Measurements from ENCODE around the gene HNMT.
"Not testable (repeated sequence)": the region's sequence is repeated elsewhere in the genome, so short reads cannot be mapped to it uniquely, and the experiment has no call there.

Gene HNMT

DNA sequence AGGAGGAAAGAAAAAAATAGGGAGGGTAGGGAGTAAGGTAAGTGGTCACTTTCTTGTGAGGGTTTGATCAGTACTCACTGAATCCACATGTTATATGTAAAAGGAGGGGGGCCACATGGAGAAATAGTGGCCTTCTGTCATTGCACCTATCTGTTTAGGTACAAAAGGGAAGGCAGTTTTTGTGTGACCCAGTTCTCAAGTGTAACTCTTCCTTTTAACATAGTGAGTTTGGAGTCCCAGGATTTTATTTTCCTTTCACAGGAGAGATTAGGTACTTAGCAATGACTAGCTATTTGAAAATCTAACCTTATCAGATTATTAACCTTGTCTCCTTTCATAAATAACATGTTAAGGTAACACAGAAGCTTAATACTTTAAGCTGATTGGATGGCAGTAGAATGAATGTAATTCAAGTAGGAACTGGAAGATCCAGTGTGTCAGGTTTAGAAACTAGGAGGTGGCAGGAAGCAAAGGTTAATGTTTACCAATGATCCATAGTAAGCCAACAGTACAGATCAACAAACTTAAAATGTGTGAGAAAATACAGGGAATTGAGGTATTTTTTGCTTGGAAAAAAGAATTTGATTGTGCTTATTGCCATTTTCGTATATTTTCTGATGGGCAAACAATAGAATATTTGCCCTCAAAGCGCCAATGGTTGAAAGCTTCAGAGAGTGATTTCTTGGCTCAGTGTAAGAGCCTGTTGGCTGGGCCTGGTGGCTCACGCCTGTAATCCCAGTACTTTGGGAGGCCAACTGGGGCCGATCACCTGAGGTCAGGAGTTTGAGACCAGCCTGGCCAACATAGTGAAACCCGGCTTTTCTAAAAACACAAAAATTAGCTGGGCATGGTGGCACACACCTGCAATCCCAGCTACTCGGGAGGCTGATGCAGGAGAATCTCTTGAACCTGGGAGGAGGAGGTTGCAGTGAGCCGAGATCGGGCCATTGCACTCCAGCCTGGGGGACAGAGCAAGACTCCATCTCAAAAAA is 11.3 kb downstream of the HNMT start:
- DNase-seq (ENCODE audit: low spot score), result no peak

DNA sequence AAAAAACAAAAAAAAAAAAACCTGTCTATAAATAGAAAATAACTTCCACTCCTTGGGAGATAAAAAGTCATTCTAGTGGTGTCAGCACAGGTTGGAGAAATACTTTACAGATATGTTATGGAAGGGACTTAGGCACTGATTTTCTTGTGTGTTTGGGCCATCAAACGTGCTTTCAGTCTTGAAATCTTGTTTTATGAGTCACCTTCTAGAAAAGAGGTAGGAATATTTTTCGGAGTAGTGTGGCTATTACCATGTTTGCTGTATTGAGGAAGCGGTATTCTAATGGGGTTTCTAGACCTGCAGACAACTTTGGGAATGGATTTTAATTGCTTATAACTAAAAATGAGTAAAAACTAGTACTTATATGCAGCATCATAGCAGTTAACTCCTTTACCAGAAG is 12.0 kb downstream of the HNMT start:
- DNase-seq (ENCODE audit: low spot score), result no peak

DNA sequence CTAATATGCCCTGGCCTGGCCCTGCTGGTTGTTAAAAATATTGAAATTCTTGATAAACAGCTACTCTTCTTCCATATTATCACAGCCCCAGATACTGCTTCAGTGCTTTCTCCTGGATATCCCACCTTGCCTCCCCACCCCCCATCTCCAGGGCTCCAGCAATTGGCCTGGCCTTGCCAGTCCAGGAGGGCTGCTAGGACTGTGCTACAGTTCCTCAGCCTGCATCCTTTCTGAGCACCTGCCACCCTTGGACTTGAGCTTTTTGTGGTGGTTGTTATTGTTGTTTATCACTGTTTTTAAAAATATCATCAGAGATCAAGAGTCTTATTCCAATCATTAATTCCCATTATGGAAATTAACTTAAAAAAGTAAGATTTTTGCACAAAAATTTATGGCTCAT is 13.5 kb downstream of the HNMT start:
- no peak for DNase-seq (ENCODE audit: low spot score)

- no peak for DNase-seq (ENCODE audit: low spot score)
Observed at GRCh38 chr2:137980459-137980858, 16.2 kb downstream of the HNMT start.

GRCh38 chr2:137981112-137981656 is 16.9 kb downstream of the HNMT start:
- no peak for DNase-seq (ENCODE audit: low spot score)

- DNase-seq (ENCODE audit: low spot score), result no peak
Observed at GRCh38 chr2:137983581-137983980, 19.3 kb downstream of the HNMT start.

DNA sequence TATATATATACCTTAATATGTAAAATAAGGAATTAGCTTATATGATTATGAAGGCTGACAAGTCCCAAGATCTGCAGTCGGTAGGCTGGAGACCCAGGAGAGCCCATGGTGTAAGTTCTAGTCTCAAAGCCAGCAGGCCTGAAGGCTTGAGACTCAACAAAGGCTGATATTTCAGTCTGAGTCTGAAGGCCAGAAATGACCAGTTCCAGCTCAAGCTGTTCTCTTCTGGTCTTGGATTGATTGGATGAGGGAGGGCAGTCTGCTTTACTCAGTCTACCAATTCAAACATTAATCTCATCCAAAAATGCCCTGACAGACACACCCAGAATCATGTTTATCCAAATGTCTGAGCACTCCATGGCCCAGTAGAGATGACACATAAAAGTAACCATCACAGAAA is 22.0 kb downstream of the HNMT start:
- no peak for DNase-seq (ENCODE audit: low spot score)

GRCh38 chr2:137987011-137987410 is 22.7 kb downstream of the HNMT start:
- DNase-seq (ENCODE audit: low spot score), result no peak

- no peak for DNase-seq (ENCODE audit: low spot score)
Observed at GRCh38 chr2:137991078-137991477, 26.8 kb downstream of the HNMT start.

DNA sequence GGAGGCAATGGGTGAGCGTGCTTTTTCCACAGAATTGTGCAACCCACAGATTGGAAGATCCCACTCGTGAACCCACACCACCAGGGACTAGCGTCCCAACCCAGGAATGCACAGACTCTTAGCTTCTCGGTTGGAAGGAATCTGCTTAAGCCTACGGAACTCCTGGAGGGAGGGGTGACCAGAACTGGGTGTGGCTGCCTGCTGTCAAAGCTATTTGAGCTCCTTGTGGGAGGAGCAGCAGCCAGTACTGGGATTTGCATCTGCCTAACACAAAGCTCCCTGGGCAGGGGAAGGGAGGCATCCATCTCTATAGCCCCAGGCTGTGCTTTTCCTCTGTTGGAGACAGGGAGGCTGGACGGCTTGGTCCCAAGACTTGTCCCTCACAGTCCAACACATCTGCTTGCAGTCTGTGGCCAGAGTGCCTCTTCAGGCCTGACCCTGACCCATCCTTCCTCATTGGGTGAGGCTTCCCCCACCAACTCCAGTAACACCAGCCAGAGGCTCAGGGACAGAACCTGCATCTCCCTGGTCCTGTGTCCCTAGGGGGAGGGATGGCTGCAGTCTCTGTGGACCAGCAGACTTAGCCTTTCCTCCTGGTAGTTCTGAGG is 27.9 kb downstream of the HNMT start:
- DNase-seq (ENCODE audit: low spot score), result no peak

- not testable (repeated sequence) for DNase-seq (ENCODE audit: low spot score)
Observed at GRCh38 chr2:137993715-137994476, 29.6 kb downstream of the HNMT start.

GRCh38 chr2:137995368-137995767 is 31.1 kb downstream of the HNMT start:
- DNase-seq (ENCODE audit: low spot score), result not testable (repeated sequence)

- DNase-seq (ENCODE audit: low spot score), result not testable (repeated sequence)
Observed at GRCh38 chr2:137996158-137996557, 31.9 kb downstream of the HNMT start.

DNA sequence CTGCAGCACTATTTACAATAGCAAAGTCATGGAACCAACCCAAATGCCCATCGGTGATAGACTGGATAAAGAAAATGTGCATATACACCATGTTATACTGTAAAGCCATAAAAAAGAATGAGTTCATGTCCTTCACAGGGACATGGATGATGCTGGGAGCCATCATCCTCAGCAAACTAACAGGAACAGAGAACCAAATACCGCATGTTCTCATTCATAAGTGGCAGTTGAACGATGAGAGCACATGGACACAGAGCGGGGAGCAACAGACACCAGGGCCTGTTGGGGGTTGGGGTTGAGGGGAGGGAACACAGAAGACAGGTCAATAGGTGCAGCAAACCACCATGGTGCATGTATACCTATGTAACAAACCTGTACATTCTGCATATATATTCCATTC is 33.5 kb downstream of the HNMT start:
- DNase-seq (ENCODE audit: low spot score), result no peak

DNA sequence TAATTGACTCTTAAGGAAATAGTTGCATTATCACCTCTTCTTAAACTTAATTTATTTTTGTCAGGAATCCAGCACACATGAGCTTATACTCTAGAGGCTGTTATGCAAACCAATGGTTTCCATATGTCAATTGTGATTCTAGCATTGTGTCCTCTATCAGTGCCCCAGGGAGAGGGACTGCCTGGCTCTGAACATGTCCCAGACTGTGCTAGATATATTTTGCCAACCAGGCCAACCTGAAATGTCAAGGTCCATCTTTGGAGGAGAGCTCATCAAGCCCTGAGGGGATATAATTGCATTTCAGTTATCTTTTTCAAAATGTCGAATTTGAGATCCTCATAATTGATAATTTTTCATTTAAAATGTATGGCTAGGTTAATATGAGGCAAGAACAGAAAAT is 34.2 kb downstream of the HNMT start:
- DNase-seq (ENCODE audit: low spot score), result no peak

- no peak for DNase-seq (ENCODE audit: low spot score)
Observed at GRCh38 chr2:137999273-137999672, 35.0 kb downstream of the HNMT start.

GRCh38 chr2:138000009-138000408 is 35.7 kb downstream of the HNMT start:
- DNase-seq (ENCODE audit: low spot score), result no peak

DNA sequence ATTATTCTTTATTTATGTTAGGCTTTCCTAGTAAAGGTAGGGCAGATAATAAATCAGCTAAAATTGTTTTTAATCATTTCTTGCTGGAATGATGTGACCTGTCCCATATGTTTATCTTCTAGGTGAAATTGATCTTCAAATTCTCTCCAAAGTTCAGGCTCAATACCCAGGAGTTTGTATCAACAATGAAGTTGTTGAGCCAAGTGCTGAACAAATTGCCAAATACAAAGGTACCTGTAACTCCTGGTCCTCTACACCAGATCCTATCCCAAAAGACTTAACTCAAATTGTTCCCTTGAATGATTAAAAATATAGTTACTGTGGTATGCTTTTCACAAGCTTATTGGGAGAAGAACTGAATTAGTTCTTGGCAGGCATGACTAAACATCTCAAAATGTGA is 36.5 kb downstream of the HNMT start:
- DNase-seq (ENCODE audit: low spot score), result no peak

- no peak for DNase-seq (ENCODE audit: low spot score)
Observed at GRCh38 chr2:138003411-138003810, 39.1 kb downstream of the HNMT start.

DNA sequence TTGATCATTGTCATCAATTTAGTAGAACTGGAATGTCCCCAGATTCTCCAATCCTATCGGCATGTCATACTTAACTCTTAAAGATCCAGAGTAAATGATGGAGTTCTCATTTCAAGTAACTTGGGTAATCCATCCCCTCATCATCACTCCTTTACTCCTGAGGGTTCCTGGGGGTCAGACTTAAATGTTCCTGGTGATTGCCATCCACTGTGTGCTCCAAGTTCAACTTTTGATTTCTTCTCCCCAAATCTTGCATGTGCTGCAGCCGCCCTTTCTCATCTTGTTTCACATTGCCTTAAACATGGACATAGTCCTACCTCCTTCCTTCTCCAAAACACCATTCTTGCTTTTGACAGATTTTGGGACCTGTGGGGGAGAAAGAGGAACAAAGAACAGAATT is 43.2 kb downstream of the HNMT start:
- no peak for DNase-seq (ENCODE audit: low spot score)

- DNase-seq (ENCODE audit: low spot score), result no peak
Observed at GRCh38 chr2:138009622-138010021, 45.3 kb downstream of the HNMT start.

DNA sequence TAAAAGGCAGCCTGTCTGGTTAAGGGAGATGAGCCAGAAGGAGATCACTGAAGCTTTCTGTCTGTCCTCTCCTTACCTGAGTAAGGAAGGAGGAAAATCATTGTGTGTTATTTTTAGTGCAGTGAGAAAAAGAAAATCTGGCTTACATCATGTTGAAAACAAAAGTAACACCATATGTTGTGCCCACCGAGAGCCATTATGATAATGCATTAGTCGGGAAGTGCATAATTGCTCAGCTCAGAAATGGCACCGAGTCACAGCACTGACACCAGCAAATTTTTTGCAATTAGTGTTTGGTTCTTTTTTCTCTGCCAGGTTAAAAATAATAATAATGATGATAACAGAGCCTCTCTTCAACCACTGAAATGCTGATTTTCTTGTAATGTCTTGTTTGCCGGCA is 46.6 kb downstream of the HNMT start:
- DNase-seq (ENCODE audit: low spot score), result no peak

All from CD4-positive, alpha-beta T cell treated with Interleukin-6 at 100 ng/mL for 8 hours (primary cell).